Hypothalamus (tissue), 51 donors: Measurements from ENCODE around the gene IQGAP1.

ENCODE experiments used
- DNase-seq, 51 donors: peaks; one replicate each; lab custom pipeline; 2025; lab: John Stamatoyannopoulos, UW

The IQGAP1 gene

GRCh38 chr15:90427185-90427584 lies 39.1 kb downstream of the IQGAP1 start:
- DNase-seq, result no peak

- no peak for DNase-seq
Measured at GRCh38 chr15:90432253-90432652, 44.2 kb downstream of the IQGAP1 start.

DNA sequence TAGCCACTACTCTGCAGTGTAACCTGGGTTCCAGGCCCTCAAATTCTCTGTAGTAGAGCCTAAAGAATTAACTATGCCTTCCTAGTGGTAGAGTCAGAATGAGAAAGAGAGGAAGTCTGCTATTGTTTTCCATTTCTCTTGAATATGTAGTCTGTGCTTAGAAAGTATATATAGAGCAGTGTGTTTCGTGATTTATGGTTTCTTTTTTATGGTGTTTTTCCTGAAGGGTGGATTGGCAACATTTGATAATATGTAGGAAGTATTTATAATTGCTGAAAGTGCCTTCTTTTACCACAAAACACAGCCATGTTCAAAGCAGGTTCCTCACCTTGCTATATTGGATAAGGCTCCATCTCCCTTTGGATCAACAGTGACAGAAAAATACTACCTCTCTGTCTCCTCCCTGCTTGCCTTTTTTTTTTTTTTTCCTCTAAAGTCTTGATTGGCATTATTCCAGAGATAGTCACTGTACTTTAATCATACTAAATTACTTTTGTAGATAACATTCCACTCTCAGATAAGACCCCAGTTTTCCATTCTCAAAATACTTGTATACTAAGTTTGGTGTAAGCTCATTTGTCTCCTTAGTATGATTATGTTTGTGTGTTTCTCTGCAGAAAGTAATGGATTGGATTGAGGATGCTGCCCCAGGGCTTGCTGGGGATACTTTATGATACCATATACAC lies 47.8 kb downstream of the IQGAP1 start:
- no peak for DNase-seq

- DNase-seq, result no peak
Measured at GRCh38 chr15:90436952-90437351, 48.9 kb downstream of the IQGAP1 start.

GRCh38 chr15:90437516-90437915 lies 49.5 kb downstream of the IQGAP1 start:
- DNase-seq, result no peak

DNA sequence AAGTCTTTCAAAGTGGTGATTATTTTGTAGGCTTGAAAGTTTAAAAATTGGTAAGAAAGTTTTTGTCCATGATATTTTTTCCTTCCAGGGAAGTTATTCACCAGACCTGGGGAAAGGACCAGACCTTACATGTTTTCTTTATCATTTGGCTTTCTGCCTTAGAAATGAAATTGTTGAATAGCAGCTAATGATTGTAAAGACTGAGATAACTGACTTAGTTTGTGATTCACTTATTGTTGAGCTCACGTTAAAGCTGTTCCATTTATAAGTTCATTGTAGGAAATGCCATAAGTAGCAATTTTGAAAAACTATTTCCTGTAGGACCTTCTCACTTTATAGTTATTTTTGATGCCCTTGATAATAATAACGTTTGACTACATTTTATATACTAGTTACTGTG lies 51.9 kb downstream of the IQGAP1 start:
- no peak for DNase-seq

- no peak for DNase-seq
Measured at GRCh38 chr15:90441027-90441426, 53.0 kb downstream of the IQGAP1 start.

DNA sequence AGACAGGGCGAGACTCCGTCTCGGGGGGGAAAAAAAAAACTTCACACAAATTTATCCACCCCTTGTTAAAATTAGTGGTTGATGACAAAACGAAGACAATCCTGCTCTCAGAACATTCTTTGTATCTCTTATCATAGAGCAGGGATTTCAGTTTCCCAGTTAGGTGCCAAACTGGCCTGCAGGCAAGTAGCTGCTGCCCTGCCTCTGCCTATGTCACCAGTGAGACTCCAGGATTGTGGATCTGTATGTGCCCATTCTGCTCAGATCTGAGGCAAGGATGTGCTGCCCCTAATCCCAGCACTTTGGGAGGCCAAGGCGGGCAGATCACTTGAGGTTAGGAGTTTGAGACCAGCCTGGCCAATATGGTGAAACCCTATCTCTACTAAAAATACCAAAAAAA lies 54.4 kb downstream of the IQGAP1 start:
- no peak for DNase-seq

DNA sequence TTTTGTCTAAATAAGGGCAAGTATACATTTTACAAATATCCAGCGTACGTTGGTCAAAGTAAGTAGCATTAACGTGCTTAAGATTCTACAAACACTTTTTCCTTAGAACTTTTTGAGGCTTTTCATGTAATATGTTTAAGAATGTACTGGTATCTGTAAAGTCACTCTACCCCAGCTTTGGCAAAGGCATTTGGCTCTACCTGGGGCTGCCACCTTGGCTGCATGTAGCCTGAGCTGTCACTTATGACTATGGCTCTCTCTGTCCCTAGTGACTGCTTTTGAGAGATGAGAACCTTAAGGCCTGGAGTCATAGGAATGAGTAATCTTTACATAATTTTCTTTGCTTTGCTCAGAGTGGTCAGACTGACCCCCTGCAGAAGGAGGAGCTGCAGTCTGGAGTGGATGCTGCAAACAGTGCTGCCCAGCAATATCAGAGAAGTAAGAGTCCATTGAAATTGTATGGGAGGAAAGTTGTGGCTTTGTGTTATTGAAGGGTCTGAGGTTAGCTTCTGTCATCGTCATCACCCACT lies 61.2 kb downstream of the IQGAP1 start:
- DNase-seq, result no peak

DNA sequence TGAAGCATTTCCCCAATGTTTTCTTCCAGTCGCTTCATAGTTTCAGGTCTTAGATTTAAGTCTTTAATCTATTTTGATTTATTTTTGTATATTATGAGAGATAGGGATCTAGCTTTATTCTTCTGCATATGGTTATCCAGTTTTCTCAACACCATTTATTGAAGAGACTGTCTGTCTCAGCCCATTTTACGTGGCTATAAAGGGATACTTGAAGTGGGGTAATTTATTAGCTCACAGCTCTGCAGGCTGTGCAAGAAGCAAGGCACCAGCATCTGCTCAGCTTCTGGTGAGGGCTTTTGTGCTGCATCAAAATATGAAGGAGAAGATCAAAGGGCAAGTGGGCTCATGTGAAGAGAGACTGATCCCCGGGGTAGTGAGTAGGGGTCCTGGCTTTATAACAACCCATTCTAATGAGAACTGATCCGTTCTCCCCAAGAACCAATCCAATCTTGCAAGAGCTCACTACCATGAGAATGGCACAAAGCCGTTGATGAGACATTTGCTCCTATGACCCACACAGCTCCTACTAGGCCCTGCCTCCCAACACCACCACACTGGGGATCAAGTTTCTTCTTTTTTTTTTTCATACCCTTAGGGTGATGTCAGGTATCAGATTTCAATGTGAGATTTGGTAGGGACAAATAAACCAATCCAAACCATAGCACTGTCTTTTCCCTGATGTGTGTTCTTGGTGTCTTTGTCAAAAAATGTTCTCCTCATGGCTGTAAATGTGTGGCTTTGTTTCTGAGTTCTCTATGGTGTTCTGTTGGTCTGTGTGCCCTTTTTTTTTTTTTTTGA lies 63.2 kb downstream of the IQGAP1 start:
- peak in 1 of 51 donors; percentile 34 for DNase-seq

- DNase-seq, result no peak
Measured at GRCh38 chr15:90456236-90456635, 68.2 kb downstream of the IQGAP1 start.

DNA sequence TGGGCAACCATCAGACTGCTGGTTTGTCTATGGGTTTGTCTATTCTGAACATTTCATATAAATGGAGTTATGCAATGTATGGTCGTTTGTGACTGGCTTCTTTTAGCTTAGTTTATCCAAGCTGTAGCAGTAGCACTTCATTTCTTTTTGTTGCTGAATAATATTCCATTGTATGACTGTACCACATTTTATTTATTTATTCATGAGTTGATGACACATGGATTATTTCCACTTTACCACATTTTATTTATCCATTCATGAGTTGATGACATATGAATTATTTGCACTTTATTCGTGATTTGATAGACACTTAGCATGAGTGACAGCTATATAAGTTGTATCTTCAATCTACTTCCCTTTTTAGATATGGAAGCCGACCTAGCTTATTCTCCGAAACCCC lies 70.0 kb downstream of the IQGAP1 start:
- DNase-seq, result no peak

GRCh38 chr15:90459368-90459767 lies 71.3 kb downstream of the IQGAP1 start:
- no peak for DNase-seq

DNA sequence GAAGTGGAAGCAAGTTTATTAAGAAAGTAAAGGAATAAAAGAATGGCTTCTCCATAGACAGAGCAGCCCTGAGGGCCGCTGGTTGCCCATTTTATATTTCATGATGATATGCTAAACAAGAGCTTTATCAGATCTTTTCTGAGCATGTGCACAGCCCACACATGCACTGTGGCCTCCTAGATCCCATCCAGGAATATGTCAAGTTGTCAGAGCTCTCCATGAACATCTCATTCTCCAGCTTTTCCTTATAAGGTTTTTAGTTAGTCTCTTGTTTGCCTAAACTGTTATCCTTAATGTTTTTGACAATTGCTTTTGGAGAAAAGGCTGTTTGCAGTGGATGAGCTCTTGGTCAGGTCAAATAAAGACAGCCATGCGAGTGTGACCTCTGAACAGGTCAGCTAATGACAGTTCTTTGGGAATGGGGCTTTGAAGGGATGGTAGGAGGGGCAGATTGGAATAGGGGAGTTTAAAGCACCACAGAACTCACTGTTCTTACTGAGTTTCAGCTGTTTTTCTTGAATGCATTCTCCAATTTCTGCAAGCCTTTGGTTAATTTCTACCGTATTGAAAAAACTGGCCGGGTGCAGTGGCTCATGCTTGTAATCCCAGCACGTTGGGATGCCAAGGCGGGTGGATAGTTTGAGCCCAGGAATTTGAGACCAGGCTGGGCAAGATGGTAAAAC lies 72.2 kb downstream of the IQGAP1 start:
- DNase-seq, result no peak

DNA sequence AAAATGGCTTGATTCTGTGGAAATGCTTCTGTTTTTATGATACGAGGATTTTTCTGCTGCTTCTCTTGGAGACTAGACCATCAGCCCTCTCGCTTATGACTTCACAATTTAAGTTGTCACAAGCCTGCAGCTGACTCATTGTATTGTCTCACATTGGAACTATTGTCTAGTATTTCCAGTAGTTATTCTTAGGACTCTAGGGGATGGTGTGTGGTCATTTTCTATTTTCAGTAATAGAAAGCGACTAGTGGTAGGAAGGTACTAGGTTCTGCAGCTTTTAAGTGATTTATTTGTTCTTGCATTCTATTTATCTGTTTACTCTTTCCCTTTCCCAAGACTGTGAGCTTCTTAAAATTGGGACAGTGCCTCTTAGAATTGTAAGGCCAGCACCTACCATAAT lies 75.3 kb downstream of the IQGAP1 start:
- peak in 22 of 51 donors; percentile 3 to 85 (median 24) for DNase-seq

DNA sequence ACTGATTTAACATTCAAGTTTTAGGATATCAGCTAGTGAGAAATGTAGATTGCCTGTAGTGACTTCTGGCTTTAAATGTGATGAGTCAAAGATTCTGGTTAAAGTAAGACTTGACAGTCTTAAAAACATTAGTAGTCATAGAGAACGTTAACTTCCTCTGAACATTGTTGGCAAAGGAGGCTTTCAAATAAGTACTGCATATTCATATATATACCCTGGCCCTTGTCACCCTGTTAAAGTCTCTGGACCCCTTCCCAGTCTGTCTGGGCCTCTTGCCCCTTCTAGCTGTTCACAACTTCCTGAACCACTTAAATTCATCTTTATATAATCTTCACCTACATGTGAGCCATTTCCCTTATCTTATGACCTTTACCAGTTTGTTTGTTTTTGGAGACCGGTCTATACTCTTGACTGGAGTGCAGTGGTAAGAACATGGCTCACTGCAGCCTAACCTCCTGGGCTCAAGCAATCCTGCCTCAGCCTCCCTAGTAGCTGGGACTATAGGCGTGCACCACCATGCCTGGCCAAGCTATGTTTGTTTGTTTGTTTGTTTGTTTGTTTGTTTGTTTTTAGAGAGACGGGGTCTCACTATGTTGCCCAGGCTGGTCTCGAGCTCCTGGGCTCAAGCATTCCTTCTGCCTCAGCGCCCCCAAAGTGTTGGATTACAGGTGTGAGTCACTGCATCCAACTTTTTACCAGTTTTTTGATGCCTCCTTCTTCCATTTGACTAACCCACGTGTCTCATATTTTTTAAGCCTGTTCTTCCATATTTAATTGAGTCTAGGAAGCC lies 77.3 kb downstream of the IQGAP1 start:
- DNase-seq, result no peak

DNA sequence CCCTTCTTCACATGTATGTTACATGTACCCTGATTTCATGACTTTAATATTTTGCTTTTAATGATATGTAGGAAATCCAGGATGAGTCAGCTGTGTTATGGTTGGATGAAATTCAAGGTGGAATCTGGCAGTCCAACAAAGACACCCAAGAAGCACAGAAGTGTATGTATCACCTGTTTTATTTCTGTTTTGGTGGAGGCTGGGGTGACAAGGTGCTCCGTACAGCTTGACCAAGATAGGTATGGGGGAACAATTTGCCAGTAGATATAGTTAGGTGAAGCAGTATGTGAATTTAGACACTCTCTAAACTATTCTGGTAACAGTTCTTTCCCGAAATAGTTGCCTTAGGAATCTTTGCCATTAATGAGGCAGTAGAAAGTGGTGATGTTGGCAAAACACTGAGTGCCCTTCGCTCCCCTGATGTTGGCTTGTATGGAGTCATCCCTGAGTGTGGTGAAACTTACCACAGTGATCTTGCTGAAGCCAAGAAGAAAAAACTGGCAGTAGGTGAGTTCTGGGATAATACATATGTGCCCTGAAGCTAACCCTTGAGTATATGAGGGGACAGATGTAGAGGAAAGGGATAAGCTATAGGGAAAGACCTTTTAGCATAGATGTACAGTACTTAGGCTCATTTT lies 78.0 kb downstream of the IQGAP1 start:
- no peak for DNase-seq

DNA sequence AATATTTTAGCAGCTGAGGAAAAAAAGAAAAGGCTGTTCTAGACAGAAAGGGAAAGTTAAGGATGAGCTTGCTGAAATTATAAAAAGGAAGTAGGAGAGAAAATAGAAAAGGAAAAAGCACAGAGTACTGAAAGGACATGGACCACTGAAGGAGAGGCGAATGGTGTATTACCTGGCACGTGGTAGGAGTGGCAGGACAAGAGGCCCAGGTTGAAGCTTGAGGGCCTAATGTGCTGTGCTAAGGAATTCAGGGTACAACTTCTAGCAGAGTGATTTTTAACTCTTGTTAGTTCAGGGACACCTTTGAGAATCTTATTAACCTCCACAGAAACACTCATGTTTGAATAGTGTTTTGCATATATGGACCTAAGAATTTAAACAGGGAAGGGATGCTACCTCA lies 81.7 kb downstream of the IQGAP1 start:
- DNase-seq, result no peak

DNA sequence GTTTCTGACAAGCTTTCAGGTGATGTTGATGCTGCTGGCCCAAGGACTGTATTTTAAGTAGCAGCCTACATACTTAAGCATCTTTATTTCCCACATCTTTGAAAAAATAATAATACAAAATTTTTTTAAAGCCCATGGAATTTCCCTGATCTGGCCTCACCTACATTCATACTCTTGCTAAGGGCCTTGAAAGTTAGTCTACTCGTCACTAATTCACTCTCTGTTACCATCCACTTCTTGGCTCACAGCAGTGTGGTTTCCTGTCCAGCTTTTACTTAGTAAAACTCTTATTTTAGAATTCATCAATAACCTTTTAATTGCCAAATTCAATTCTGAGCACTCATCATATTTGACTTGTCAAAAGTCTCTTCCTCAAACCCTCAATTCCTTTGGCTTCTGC lies 82.4 kb downstream of the IQGAP1 start:
- DNase-seq, result no peak

GRCh38 chr15:90471126-90471525 lies 83.1 kb downstream of the IQGAP1 start:
- no peak for DNase-seq
